Ovary (tissue), 9 donors: Measurements from ENCODE around the gene F5. TPM values are rescaled to one million over a fixed set of nuclear protein-coding genes. Genes with fewer than 3 reads are reported as not detected.
A peak's percentile ranks its signal among the peaks of the same experiment; 100 is the strongest.

Experiments used
- DNase-seq, 5 donors: peaks; one replicate each; pipeline ENCODE4 v3.0.0-alpha.2; 2019 to 2020
- H3K27ac ChIP-seq, 2 donors: fragments of 200-600 bp; one replicate each; pipeline versions ENCODE4 v1.5.1 to v1.8.0; 2019 to 2022
- H3K27me3 ChIP-seq: fragments of 200-600 bp; one replicate; pipeline ENCODE4 v1.8.0; 2022
- H3K36me3 ChIP-seq: fragments of 200-600 bp; sonication (generic); one replicate; pipeline ENCODE4 v1.5.1; 2019
- H3K4me1 ChIP-seq: one replicate; pipeline ENCODE4 v1.8.1; 2013; ENCODE audit warnings: mild to moderate bottlenecking, moderate library complexity; ENCODE audit not compliant: insufficient read depth
- H3K4me3 ChIP-seq: fragments of 200-600 bp; sonication (generic); one replicate; pipeline ENCODE4 v1.5.1; 2017
- H3K9me3 ChIP-seq, 2 donors: fragments of 200-600 bp in 1 of 2; sonication (generic) in 1 of 2; one replicate each; pipeline versions ENCODE4 v1.5.1 to v1.8.1; 2013 to 2019; ENCODE audit warnings: mild to moderate bottlenecking in 1 of 2, moderate library complexity in 1 of 2
- CTCF ChIP-seq, 3 donors: fragments of 450-650 bp in 2 of 3; fragments of 200-600 bp in 1 of 3; IDR thresholded peaks; one replicate each; pipeline versions ENCODE4 v1.5.1 to v1.8.0; 2016 to 2022; ENCODE audit warnings: antibody characterized with exemption in 3 of 3, mild to moderate bottlenecking in 1 of 3
- EP300 ChIP-seq: sonication (generic); formaldehyde crosslinking; IDR thresholded peaks from one replicate; pipeline ENCODE4 v1.6.1; 2017; ENCODE audit warnings: antibody characterized with exemption
- POLR2A ChIP-seq: fragments of 450-650 bp; IDR thresholded peaks from one replicate; pipeline ENCODE4 v1.6.1; 2017; ENCODE audit warnings: antibody characterized with exemption, mild to moderate bottlenecking, moderate library complexity
- WGBS, 3 donors: extraction: QIAGEN DNeasy Blood & Tissue Kit in 1 of 3; methylation state at CpG; one replicate each; pipeline versions ENCODE4 v1.1.5 to v1.1.7; 2013 to 2017; 5-methylcytosine and 5-hydroxymethylcytosine counted together
- intact Hi-C, 4 donors: fragments of 100-400 bp; cut with DNase I; formaldehyde crosslinking; loops; one replicate each; pipeline versions ENCODE4 v1.11.0 to v1.15.1; 2022 to 2023
- polyA plus RNA-seq, 2 donors: library from polyadenylated mRNA; stranded (reverse); fragments of 200-250 nt in 1 of 2; fragments of 350-450 nt in 1 of 2; fragmentation: Illumina TruSeq in 1 of 2; extraction: RNeasy Lipid Tissue Mini Kit (QIAGEN cat#74804) in 1 of 2; gene quantifications; one replicate each; pipeline ENCODE4 v1.2.3, GENCODE V29; 2013 to 2014
- small RNA-seq: library from RNA; depleted of rRNA; stranded (forward); fragments of <200 nt; gene quantifications from one replicate; pipeline ENCODE3, GENCODE V24; 2016
- total RNA-seq, 7 donors: library from RNA; depleted of rRNA in 2 of 7; stranded (reverse); fragments of >200 nt in 2 of 7; fragmentation: NEBNext Ultra II Directional in 3 of 7; extraction: Animal tissue kit (Norgen Biotek cat#: 25700) in 3 of 7; gene quantifications; one replicate each; pipeline versions ENCODE4 v1.1.0 to v1.2.4, GENCODE V29; 2016 to 2023
- donor health status: DM: no; HTN: no; CAD: no; lungs with moderate emphysema.
- donor health status: DM: no; HTN: no; CAD: no.
- donor health status: Bipolar disorder and iron deficiency.
- donor health status: DM: yes; HTN: yes; CAD: no.
- donor health status: DM: no; HTN: no; CAD: no.
- donor health status: DM: yes; HTN: yes; CAD: no.

The F5 gene
- total and polyA plus RNA-seq, 9 donors, result 0.05 to 3.3 (median 0.31) TPM; not detected in 2

- no peaks in the 10 kb centered on the region for H3K4me1 ChIP-seq
- TF ChIP-seq POLR2A, result no peak
- peak in 2 of 3 donors; percentile 38 to 46 for TF ChIP-seq CTCF (IDR thresholded peaks at IDR 0.05)
- no peaks in the 10 kb centered on the region for H3K27me3 ChIP-seq
- H3K9me3 ChIP-seq, result no peaks in the 10 kb centered on the region
- WGBS, 3 donors, result 80 to 83% (median 81%) methylated on average over 8 of the region's 8 CpGs
- no peak overlapping the region for H3K27ac ChIP-seq
- H3K4me3 ChIP-seq, result no peak overlapping the region
- no peaks in the 10 kb centered on the region for H3K36me3 ChIP-seq
- intact Hi-C loops, result loop anchor here in 3 of 4 donors (5.0 to 10.0 kb wide), 2 partner anchors 78 to 81 kb away; no protein-coding TSS in a partner anchor
- DNase-seq, result peak in 1 of 5 donors; percentile 47
Measured at GRCh38 chr1:169466259-169467230, 119.7 kb downstream of the F5 start.

- Histone ChIP-seq H3K27ac (no peak overlapping the region), H3K4me3 (no peak overlapping the region), H3K9me3 (no peaks in the 10 kb centered on the region), H3K4me1 (peaks cover 3% of the 10 kb centered on the region), H3K27me3 (no peaks in the 10 kb centered on the region), H3K36me3 (no peaks in the 10 kb centered on the region)
- intact Hi-C loops, result loop anchor here in 3 of 4 donors (5.0 to 10.0 kb wide), 2 partner anchors 80 to 82 kb away; no protein-coding TSS in a partner anchor
- no peak for DNase-seq
- TF ChIP-seq EP300, result no peak
- no peak for TF ChIP-seq CTCF (IDR thresholded peaks at IDR 0.05)
- TF ChIP-seq POLR2A, result no peak
Measured at GRCh38 chr1:169465281-169465680, 121.0 kb downstream of the F5 start.

Small RNAs within 50 kb of the gene (small RNA-seq; reads per million reads assigned to genes)
- gene AL021068.2, result not detected

Other genes with a start within 250 kb of the F5 start
- 10 to 100 TPM; 14.2 to 28.0 (median 18.4) TPM for gene NME7, start 218.7 kb downstream of the F5 start, total RNA-seq
- gene NME7, start 218.7 kb downstream of the F5 start, polyA plus RNA-seq, result 10 to 100 TPM; 14.3 to 30.0 TPM
- gene BLZF1, start 218.3 kb downstream of the F5 start, total RNA-seq, result 10 to 100 TPM; 11.7 to 28.8 (median 19.7) TPM
- 10 to 100 TPM in 1 of 2 donors, 1 to 10 TPM in 1; 9.2 to 13.8 TPM for gene BLZF1, start 218.3 kb downstream of the F5 start, polyA plus RNA-seq
- gene CCDC181, start 159.0 kb downstream of the F5 start, total RNA-seq, result 10 to 100 TPM in 1 of 7 donors, 1 to 10 TPM in 6; 4.4 to 10.9 (median 6.3) TPM
- gene CCDC181, start 159.0 kb downstream of the F5 start, polyA plus RNA-seq, result 1 to 10 TPM; 4.1 to 5.5 TPM
- gene SLC19A2, start 100.5 kb downstream of the F5 start, total RNA-seq, result 10 to 100 TPM in 6 of 7 donors, 1 to 10 TPM in 1; 9.1 to 28.6 (median 12.1) TPM
- 1 to 10 TPM; 6.5 to 7.6 TPM for gene SLC19A2, start 100.5 kb downstream of the F5 start, polyA plus RNA-seq
- gene SELP, start 43.6 kb upstream of the F5 start, total RNA-seq, result 1 to 10 TPM in 6 of 7 donors, under 1 TPM in 1; 0.68 to 8.9 (median 4.0) TPM
- gene SELP, start 43.6 kb upstream of the F5 start, polyA plus RNA-seq, result 10 to 100 TPM in 1 of 2 donors, 1 to 10 TPM in 1; 5.9 to 19.7 TPM
- gene SELL, start 125.1 kb upstream of the F5 start, total RNA-seq, result 1 to 10 TPM in 4 of 7 donors, under 1 TPM in 3; 0.36 to 2.0 (median 1.2) TPM
- 10 to 100 TPM in 1 of 2 donors, under 1 TPM in 1; 0.42 to 11.0 TPM for gene SELL, start 125.1 kb upstream of the F5 start, polyA plus RNA-seq
- gene SELE, start 147.6 kb upstream of the F5 start, total RNA-seq, result 10 to 100 TPM in 1 of 7 donors, 1 to 10 TPM in 4, under 1 TPM in 2; 0.58 to 16.9 (median 2.6) TPM
- gene SELE, start 147.6 kb upstream of the F5 start, polyA plus RNA-seq, result 1 to 10 TPM; 1.7 to 2.9 TPM
- 1 to 10 TPM; 4.0 to 9.3 (median 7.4) TPM for gene METTL18, start 208.4 kb upstream of the F5 start, total RNA-seq
- gene METTL18, start 208.4 kb upstream of the F5 start, polyA plus RNA-seq, result 1 to 10 TPM; 7.8 to 9.5 TPM